Activated naive CD4-positive, alpha-beta T cell (primary cell): ENCODE results near the gene ADTRP.
A peak's percentile ranks its signal among the peaks of the same experiment; 100 is the strongest.

Experiments used
- DNase-seq, 4 experiments: peaks; one replicate each; lab custom pipeline; 2025; lab: John Stamatoyannopoulos, UW

The ADTRP gene

DNA sequence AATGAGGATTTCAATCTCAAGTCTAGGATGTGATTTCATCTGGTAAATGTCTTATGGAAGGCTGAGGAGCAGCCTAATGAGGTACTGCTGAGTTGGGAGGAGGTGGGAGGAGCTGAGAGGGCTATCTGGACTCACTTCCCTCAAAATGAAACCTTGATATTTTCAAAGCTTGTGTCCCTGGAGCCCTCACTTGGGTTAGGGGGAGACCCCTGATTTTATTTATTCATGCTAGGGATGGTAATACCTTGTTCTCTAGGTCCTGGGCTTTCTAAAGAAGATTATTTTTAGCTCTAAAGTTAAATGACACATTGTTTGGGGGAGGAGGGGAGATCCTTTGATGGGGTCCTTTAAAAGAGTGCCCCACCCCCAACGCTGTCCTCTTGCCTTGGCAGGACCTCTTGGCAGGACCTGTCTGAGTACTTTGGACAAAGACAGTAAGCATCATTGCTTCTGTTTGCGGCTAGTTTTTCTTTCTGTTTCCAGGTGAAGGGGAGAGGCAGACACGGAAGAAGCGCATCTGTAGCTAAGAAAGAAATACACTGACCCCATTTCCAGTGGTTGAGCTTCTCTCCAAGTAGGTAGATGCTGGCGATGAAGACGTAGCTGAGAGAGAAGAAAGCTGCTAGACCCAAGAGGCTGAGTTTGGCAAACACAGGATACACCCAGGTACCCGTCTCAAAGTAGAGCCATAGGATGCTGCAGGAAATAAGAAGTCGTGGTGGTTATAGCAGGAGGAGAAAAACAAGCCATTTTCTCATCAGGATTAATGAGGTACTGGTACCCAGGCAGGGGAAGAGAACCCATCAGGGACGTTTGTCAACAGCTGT, 55.6 kb downstream of the ADTRP start:
- DNase-seq, result no peak

DNA sequence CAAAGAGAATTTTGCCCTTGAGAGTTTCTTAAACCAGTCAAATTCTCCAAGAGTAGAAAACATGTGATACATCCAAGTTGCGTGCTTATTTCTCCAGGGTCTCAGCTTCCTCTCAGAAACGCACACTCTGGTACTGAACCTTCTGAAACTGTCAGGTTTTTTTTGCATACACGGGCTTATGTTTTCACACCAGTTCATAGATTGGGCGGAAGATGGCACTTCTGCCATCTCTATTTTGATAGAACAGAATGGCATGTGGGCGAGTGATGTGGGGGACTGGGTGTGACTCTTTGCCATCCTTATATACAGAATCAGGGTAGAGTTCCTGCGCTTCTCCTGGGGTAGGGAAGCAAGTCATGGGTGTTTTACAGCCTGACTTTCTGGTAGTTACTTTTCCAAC, 56.4 kb downstream of the ADTRP start:
- DNase-seq, result no peak

DNA sequence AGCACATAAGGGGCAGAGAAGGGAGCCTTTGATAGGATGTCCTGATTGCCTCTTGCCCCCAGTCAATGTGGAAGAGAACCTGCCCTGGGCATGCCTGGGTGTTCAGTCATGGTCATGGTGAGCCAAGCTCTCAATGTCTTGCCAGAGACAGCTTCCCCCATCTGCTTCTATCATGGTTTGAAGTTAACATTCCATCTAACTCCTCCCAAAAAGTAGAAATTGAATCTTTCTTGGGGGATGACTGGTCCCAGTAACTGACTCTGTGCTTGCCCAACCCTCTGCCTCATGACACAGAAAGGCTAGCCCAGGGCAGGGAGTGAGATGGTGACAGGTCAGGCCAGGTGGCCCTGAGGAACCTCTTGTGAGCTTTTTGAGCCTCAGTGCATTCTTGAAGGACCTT, 60.1 kb downstream of the ADTRP start:
- no peak for DNase-seq

DNA sequence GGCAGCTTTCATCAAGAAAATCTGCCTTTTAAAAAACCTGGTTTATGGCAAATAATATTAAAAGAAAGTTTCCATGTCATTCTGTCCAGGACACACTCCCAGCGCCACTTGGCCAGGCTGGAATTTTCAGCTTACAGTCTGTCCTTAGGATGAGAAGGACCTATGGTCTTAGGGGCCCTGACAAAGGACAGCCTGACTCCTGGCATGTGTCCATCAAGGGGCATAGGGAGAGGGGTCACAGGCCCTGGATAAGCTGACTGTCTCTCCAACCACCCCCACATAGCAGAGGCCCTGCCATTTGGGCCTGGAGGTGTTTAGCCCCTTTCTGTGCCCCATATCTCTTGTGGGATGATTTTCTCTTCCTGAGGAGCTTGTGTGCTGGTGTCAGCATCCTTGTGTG, 60.6 kb downstream of the ADTRP start:
- no peak for DNase-seq

DNA sequence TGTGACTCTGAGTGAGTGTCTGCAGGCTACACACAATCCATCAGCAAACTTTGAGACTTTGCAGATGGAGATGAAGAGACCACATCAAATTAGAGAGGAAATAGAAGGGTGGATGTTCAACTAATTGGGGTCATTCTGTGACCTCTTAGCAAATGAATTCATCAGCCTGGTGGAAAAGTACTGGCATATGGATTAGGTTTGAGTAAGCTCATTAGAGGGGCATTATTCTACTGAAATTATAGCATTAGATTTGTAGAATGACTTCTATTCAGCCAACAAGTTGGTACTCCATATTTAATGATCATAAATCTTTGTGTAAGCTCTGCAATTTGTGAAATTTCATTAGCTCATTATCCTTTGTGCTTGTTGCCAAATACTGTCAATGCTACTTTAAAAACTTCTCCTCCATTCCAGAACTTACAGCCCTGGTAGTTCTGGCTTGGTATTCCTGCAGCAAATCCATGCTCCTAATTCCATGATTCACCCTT, 63.8 kb downstream of the ADTRP start:
- no peak for DNase-seq

DNA sequence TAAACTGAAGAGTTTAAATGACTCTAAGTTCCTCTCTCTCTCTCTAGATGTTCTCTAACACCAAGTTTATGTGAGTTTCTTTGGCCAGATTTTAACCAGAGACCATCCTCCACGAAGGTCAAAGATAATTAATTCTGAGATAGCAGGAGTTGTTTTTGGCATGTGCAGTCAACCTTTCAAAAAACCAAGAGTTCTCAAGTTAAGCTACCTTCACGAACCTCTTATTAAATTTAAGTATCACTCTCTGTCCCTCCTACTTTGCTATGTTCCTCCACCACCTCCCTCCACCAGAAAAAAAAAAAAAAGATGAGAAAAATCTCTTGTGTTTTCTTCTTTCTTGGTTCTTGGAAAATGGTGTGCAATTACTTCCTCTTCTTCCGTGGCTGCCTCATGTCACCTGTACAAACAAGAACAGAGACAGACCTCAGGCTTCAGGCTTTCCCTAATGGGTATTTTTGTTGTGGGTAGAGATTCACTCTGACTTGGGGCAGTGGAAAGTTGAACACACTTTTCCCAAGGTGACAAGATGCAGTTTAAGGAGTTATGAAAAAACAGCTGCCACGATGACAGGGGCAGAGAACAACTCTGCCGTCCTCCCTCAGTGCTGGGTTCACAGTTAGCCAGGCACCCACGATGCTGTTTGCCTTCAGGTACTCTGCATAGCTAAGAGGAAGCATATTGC, 64.3 kb downstream of the ADTRP start:
- DNase-seq, result peak in 1 of 4 experiments; percentile 33

DNA sequence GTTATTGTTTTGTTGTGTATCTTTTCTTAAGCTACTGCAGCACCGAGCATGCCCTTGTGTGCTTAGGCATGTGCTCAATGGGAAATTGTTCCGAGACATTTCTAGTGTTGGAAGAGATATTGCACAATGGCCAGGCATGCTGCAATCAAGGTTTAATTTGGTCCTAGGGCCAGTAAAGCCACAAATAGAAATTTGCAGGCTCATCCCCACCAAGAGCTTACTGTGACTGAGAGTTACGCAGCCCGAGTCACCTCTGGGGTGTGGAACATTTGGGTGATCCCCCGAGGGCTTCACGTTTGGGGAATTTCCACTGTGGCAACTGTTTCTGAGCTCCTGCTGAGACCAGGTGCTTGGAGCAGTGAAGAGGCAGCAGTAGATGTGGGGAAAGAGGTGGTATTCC, 65.8 kb downstream of the ADTRP start:
- no peak for DNase-seq

DNA sequence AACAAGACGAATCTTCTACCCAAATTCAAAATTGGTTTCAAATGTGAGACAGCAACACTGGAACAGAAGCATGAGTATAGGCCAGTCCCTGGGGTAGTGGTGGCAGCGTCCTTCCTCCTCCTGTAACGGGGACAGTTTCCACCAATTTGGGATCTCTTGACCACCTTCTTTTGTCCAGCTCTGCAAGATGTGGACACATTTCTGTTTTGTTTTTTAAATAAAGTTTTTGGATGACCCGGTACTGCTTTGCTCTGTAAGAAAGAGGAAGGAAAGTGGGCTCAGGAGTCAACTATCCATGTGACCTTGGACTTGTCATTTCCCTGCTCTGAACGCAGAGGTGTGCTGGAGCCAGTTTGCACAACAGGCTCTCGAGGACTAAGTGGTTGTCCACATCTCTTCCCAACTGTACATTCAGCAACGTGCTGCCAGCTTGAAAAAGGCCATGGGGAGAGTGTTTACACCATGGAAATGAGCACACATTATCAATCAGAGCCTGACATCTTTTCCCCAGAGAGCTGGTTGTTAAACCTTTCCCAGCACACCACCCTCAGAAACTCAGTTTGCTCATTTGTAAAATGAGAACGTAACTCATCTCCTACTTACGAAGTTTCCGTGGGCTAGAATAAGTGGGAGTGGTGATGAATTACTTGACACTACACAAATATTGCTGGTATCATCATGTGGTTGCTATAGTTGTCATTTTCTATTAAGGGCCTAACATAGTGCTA, 66.5 kb downstream of the ADTRP start:
- no peak for DNase-seq

DNA sequence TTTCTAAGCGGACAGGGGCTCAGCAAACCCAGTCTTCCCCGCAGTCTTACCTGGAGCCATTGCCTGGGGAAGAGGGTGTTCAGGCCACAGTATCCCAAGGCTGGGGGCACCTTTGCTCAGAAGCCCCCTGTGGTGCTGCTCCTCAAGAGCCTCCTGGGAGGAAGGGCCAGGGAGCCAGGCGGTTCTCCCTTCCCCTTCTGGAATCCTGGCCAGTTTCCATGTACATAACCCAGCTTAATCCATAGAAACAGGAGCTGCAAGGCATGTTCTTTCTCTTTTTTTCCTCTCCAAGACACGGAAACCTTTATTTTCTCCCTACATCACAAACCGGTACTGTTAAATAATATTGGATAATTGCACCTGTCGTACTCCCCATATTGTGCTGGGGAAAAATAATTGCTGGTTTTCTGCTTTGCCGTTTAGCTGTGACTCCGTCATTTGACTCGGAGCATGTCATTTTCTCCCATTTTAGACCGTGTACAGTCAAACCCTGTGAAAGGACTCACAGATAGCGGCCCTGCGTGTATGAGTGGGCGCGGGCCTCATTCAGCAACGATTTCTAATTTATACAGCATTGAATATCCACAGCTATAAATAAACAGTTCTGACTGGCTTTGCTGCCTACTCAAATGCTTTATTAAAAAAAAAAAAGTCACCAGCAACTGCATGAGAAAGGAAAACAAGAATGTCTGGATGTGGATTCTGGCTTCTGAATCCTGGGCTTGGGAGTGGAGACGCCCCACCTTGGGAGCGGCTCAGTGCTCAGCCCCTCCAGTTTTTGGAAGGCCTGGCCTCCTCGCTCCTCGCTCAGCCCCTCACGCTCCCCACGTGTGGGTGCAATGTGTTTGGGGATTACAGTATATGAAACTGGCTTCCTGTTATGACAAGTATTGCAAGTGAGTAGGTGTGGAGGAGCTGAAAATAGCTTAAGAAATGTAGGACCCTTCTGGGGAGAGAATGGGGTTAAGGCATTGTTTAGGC, 67.3 kb downstream of the ADTRP start:
- peak; percentile 7 to 39 (median 23) for DNase-seq

DNA sequence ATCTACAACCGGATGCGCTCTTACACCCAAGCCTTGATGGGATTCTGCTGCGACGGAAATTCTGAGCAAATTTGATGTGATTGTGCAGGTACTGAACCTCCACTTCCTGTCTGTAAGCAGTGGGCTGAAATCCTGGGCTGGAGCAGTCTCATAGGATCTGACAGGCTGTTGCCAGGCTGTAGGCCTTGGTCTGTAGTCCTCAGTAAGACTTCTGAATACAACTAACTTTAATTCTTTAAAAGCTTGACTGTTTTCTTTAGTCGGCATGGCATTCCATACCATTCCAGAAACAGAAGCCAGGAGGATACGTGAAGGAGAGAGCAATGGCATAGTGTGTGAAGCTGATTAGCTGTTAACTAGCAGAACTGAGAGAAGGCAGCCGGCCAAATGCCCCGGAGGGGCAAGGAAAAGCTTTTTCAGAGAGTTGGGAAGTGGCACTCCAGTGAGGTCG, 68.3 kb downstream of the ADTRP start:
- peak in 2 of 4 experiments; percentile 22 to 31 for DNase-seq

DNA sequence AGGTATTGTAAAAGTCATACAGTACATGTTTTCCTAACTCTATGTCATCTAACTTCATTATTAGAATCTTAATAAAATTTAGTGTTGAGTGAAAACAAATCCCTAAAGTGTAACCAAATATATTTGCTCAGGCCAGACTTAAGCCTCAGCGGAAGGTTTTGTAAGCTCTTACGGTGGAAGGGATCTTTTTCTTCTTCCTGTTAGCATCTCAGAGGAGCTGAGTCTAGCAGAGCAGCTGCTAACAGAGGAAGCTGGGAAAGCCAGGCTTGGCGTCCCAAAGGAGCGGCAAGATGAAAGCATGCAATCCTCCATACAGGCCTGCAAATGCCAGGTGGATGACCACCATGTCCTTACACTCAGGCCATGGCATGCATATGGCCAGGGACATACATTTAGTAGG, 72.4 kb downstream of the ADTRP start:
- no peak for DNase-seq

DNA sequence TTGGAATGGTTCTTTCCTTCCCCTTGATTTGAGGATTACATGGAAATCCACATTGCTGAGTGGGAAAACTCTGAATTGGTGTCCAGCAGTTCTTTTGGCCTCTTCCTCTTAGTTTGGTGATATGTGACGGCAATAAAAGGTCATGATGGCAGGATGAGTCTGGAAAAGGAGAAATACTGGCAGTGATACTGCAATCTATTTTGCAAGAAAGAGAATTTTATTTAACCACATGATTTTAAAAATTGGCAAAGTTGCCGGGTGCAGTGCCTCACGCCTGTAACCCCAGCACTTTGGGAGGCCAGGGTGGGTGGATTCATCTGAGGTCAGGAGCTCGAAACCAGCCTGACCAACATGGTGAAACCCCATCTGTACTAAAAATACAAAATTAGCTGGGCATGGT, 73.1 kb downstream of the ADTRP start:
- DNase-seq, result no peak

DNA sequence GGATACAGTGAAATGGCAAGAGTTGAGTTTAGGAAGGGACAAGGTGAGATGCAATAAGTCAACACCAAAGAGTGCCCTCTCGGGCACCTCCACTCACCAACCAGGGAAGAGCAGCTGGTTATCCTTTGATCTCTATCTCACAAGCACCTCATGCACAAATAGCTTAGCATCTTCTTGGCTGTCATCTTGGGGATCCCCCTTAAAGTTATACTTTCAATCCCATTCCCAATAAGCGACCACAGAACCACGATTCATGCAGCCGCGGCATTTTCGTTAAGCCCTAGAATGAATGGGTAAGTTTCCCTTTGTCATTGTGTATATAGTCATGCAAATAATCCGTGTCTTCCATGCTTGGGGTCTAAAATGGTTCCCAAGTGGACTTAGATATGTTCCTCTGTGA, 73.5 kb downstream of the ADTRP start:
- no peak for DNase-seq

DNA sequence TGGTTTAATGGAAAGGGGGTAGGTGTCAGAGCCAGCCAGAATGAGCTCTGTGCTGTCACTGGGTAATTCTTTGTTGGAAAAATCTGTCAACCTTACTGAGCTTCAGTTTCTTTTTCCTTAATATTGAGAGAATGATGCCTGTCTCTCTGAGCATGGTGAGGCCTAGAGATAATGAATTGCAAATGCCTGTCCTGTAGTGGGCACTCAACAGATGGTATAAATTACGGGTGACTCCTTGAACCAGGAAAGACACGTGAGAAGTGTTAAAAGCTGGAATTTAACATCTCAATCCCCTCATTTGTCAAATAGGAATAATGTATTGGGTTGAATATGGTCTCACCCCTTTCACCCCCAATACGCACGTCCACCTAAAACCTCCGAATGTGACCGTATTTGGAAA, 74.9 kb downstream of the ADTRP start:
- no peak for DNase-seq

DNA sequence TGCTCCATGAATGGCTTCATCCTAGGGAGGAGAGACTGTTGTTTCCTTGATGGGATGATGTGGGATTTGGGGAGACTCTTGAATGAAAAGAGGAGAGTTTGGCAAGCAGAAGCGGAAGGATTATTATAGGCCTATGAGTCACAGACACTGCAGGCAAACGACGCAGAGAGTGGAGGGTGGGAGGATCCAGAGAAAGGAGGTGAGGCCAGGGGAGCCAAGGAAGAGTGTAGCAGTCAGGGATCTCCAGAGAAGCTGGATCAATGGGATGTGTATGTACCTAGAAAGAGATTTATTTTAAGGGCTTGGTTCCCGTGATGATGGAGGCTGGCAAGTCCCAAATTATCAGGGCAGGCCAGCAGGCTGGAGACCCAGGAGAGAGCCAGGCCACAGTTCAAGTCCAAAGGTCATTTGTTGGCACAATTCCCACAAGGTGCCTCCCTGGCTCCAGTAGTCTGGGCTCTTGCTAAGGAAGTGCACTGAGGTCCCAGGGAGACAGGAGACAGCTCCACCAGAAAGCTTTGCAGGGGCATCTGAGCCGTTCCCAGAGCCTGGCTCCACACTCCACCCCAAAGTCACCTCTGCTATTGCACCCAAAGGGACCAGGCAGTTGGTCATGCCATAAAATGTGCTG, 76.0 kb downstream of the ADTRP start:
- DNase-seq, result no peak

DNA sequence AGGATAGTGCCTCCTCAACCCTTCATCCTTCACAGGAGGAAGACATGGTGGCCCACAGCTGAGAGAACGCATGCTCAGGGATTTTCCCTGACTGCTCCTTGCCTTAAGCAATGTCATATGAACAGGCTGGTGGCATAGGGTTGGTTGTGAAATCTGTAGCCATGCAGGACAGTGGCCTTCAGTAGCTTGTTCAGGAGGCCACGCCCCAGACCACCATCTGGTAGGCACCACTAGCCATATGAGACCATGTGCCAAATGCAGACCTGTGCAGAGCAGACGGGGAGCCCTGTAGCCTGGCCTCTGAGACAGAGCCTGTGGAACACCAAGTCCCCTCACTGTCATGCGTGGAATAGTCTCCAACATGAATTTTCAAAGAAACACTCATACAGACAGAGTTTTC, 76.5 kb downstream of the ADTRP start:
- no peak for DNase-seq

DNA sequence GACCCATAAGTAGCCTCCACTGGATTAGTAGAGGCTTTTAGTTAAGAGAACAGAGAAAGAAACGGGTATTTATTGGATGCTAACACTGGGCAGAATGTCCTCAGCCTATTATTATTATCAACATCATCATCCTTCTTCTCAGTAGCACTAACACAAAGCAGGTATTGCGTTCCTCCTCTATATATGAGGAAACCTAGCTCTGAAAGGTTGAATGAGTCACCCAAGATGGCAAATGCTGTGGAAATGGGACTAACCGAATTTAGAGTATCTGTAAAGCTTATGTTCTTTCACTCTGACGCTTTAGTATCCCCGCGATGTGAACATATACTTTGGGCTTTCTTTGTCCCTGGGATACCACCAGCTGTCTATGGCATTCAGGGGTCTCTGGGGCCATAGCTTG, 77.0 kb downstream of the ADTRP start:
- DNase-seq, result no peak

DNA sequence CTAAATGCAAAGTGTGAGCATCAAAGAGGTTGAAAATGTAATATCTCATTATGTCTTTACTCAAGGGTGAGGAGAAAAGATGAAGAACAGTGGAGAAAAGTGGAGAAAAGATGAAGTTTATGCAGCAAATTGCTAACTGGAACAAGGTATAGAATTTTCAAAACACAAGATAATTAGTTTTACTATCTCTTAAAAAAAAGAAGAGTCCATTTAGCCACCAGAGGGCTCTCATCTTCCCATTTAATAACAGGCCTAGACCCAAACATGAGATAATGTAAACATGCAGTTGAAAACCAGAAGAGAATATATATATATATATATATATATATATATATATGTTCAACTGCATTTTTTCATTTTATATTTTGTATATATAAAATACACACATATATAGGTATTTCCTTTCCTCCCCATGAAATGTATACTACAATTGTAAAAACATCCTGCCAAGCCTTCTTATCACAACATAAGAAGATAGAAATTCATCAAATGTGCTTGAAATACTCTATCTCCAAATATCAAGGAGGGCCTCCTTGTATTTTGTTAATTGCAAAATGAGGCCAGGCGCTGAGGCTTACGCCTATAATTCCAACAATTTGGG, 78.4 kb downstream of the ADTRP start:
- DNase-seq, result no peak

DNA sequence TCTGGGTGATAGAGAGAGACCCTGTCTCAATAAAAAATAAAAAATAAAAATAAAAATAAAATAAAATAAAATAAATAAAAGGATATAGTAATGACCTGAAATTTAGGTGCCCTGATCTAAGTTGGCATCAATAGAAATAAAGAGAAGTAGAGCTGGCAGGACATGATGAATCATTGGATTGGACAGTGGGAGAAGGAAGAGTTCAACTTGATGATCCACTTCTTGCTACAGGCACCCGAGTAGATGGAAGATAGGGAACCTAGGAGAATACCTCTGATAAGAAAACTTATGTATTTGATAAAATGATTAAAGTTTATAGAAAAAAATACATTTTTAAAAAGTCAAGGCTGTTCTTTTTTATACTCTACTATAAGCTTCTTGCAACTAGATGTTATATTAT, 79.0 kb downstream of the ADTRP start:
- DNase-seq, result no peak
